Skeletal muscle tissue (tissue), 4 donors: ENCODE measurements around the gene ZNF354C. TPM values are rescaled to one million over a fixed set of nuclear protein-coding genes. Genes with fewer than 3 reads are reported as not detected.
"Not testable (repeated sequence)": the region's sequence is repeated elsewhere in the genome, so short reads cannot be mapped to it uniquely, and the experiment has no call there.

Experiments
- H3K27ac ChIP-seq: one replicate; pipeline ENCODE4 v1.7.0; 2013; ENCODE audit warnings: mild to moderate bottlenecking, low read depth, low read length, inconsistent platforms
- H3K27me3 ChIP-seq, 3 donors: one replicate each; pipeline ENCODE4 v1.7.0; 2013; ENCODE audit warnings: low read length in 3 of 3; ENCODE audit not compliant: control insufficient read depth in 3 of 3, insufficient read depth in 3 of 3
- H3K36me3 ChIP-seq, 3 donors: one replicate each; pipeline ENCODE4 v1.7.0; 2013; ENCODE audit warnings: low read length in 3 of 3; ENCODE audit not compliant: control insufficient read depth in 3 of 3, insufficient read depth in 3 of 3
- H3K4me1 ChIP-seq, 3 donors: one replicate each; pipeline ENCODE4 v1.7.0; 2013; ENCODE audit warnings: low read length in 3 of 3, mild to moderate bottlenecking in 3 of 3; ENCODE audit not compliant: control insufficient read depth in 3 of 3, insufficient read depth in 3 of 3
- H3K4me3 ChIP-seq, 3 donors: one replicate each; pipeline ENCODE4 v1.7.0; 2013; ENCODE audit warnings: low read length in 3 of 3
- H3K9ac ChIP-seq, 3 donors: one replicate each; pipeline ENCODE4 v1.7.0; 2013; ENCODE audit warnings: low read length in 3 of 3, mild to moderate bottlenecking in 3 of 3, moderate library complexity in 2 of 3, low read depth in 1 of 3
- H3K9me3 ChIP-seq, 3 donors: one replicate each; pipeline ENCODE4 v1.7.0; 2013; ENCODE audit warnings: low read length in 3 of 3; ENCODE audit not compliant: control insufficient read depth in 3 of 3
- total RNA-seq: library from RNA; depleted of rRNA; stranded (reverse); fragments of >200 nt; gene quantifications from one replicate; pipeline ENCODE4 v1.2.3, GENCODE V29; 2014
- donor health status: Osteomylitis.

ZNF354C gene
- total RNA-seq, 1 donor from 2014 or later, result 11.0 TPM

GRCh38 chr5:179061025-179061424 lies 852 bp downstream of the ZNF354C start:
- Histone ChIP-seq H3K27me3 (no peaks in the 10 kb centered on the region), H3K4me1 (peaks cover 10 to 12% (median 11%) of the 10 kb centered on the region in 3 donors), H3K27ac (no peak overlapping the region), H3K36me3 (peaks cover 15 to 31% (median 23%) of the 10 kb centered on the region in 3 donors), H3K4me3 (peak overlapping the region; percentile 85 to 91 (median 85)), H3K9me3 (peaks cover 0 to 7% (median 0%) of the 10 kb centered on the region in 3 donors), H3K9ac (peak overlapping the region; percentile 77 to 87 (median 80))

GRCh38 chr5:179065703-179066102 lies 5.5 kb downstream of the ZNF354C start:
- Histone ChIP-seq H3K4me3 (peak overlapping the region in 1 of 3 donors; percentile 7), H3K9ac (no peak overlapping the region), H3K27me3 (no peaks in the 10 kb centered on the region), H3K36me3 (peaks cover 31 to 62% (median 59%) of the 10 kb centered on the region in 3 donors), H3K4me1 (peaks cover 9 to 12% (median 10%) of the 10 kb centered on the region in 3 donors), H3K27ac (no peak overlapping the region), H3K9me3 (peaks cover 3 to 22% (median 8%) of the 10 kb centered on the region in 3 donors)

- Histone ChIP-seq H3K27me3 (no peaks in the 10 kb centered on the region), H3K4me3 (peak overlapping the region in 1 of 3 donors; percentile 52), H3K36me3 (peaks cover 57 to 68% (median 64%) of the 10 kb centered on the region in 3 donors), H3K27ac (no peak overlapping the region), H3K9me3 (peaks cover 41 to 83% (median 61%) of the 10 kb centered on the region in 3 donors), H3K4me1 (no peaks in the 10 kb centered on the region), H3K9ac (no peak overlapping the region)
These were observed 19.2 kb downstream of the ZNF354C start for GRCh38 chr5:179079165-179079987.

GRCh38 chr5:179080724-179081123 lies 20.6 kb downstream of the ZNF354C start:
- H3K36me3 ChIP-seq, result peaks cover 53 to 60% (median 55%) of the 10 kb centered on the region in 3 donors

GRCh38 chr5:179089502-179089901 lies 29.3 kb downstream of the ZNF354C start:
- peaks cover 16 to 71% (median 32%) of the 10 kb centered on the region in 3 donors for H3K9me3 ChIP-seq
- H3K36me3 ChIP-seq, result peaks cover 0 to 2% (median 0%) of the 10 kb centered on the region in 3 donors

More at GRCh38 chr5:179080724-179081123, 20.6 kb downstream of the ZNF354C start:
- Histone ChIP-seq H3K4me3 (peak overlapping the region in 1 of 3 donors; percentile 31), H3K27me3 (no peaks in the 10 kb centered on the region), H3K9ac (no peak overlapping the region), H3K4me1 (no peaks in the 10 kb centered on the region), H3K27ac (no peak overlapping the region), H3K9me3 (peaks cover 41 to 87% (median 60%) of the 10 kb centered on the region in 3 donors)

GRCh38 chr5:179101282-179101681 lies 41.1 kb downstream of the ZNF354C start:
- H3K36me3 ChIP-seq, H3K4me1 ChIP-seq, H3K27ac ChIP-seq, H3K27me3 ChIP-seq, H3K4me3 ChIP-seq, H3K9ac ChIP-seq: not testable (repeated sequence)
- peaks cover 8 to 18% (median 12%) of the 10 kb centered on the region in 3 donors for H3K9me3 ChIP-seq

More at GRCh38 chr5:179089502-179089901, 29.3 kb downstream of the ZNF354C start:
- H3K9ac ChIP-seq, result no peak overlapping the region
- H3K4me3 ChIP-seq, result peak overlapping the region in 1 of 3 donors; percentile 17
- H3K27me3 ChIP-seq, result no peaks in the 10 kb centered on the region
- H3K27ac ChIP-seq, result no peak overlapping the region
- H3K4me1 ChIP-seq, result no peaks in the 10 kb centered on the region

- H3K27me3 ChIP-seq, result no peaks in the 10 kb centered on the region
- no peak overlapping the region for H3K4me3 ChIP-seq
- no peaks in the 10 kb centered on the region for H3K4me1 ChIP-seq
- no peak overlapping the region for H3K27ac ChIP-seq
- peaks cover 8 to 36% (median 17%) of the 10 kb centered on the region in 3 donors for H3K9me3 ChIP-seq
- peaks cover 0 to 10% (median 5%) of the 10 kb centered on the region in 3 donors for H3K36me3 ChIP-seq
- H3K9ac ChIP-seq, result no peak overlapping the region
These were observed 50.4 kb downstream of the ZNF354C start for GRCh38 chr5:179110528-179110927.

GRCh38 chr5:179111267-179112207 lies 51.4 kb downstream of the ZNF354C start:
- Histone ChIP-seq H3K27ac (no peak overlapping the region), H3K27me3 (no peaks in the 10 kb centered on the region), H3K4me3 (no peak overlapping the region), H3K9ac (no peak overlapping the region), H3K36me3 (peaks cover 0 to 12% (median 5%) of the 10 kb centered on the region in 3 donors), H3K9me3 (peaks cover 10 to 38% (median 17%) of the 10 kb centered on the region in 3 donors), H3K4me1 (no peaks in the 10 kb centered on the region)

GRCh38 chr5:179112469-179113142 lies 52.4 kb downstream of the ZNF354C start:
- Histone ChIP-seq H3K9me3 (peaks cover 10 to 38% (median 20%) of the 10 kb centered on the region in 3 donors), H3K27me3 (no peaks in the 10 kb centered on the region)

More at GRCh38 chr5:179112469-179113142, 52.4 kb downstream of the ZNF354C start:
- Histone ChIP-seq H3K4me1 (no peaks in the 10 kb centered on the region), H3K9ac (no peak overlapping the region), H3K27ac (no peak overlapping the region), H3K4me3 (no peak overlapping the region), H3K36me3 (peaks cover 0 to 12% (median 5%) of the 10 kb centered on the region in 3 donors)
